M059J (cell line): ENCODE measurements around the gene TMEM116. TPM values are rescaled to one million over a fixed set of nuclear protein-coding genes. Genes with fewer than 3 reads are reported as not detected.
"Not testable (repeated sequence)": the region's sequence is repeated elsewhere in the genome, so short reads cannot be mapped to it uniquely, and the experiment has no call there.

Source experiments
- DNase-seq: peaks from one replicate; pipeline ENCODE4 v3.0.0-alpha.2; 2012; ENCODE audit warnings: low read depth
- total RNA-seq: library from RNA; depleted of rRNA; stranded (reverse); fragments of >200 nt; shearing (Covaris generic); gene quantifications from 2 replicates; pipeline ENCODE4 v1.2.3, GENCODE V29; 2014

Gene TMEM116
- total RNA-seq, 1 experiment from 2014 or later = 6.9 TPM

GRCh38 chr12:112009596-112009995 is 3.4 kb downstream of the TMEM116 start:
- not testable (repeated sequence) for DNase-seq

- no peak for DNase-seq
Observed at GRCh38 chr12:112008918-112009317, 4.0 kb downstream of the TMEM116 start.

GRCh38 chr12:112007945-112008344 is 5.0 kb downstream of the TMEM116 start:
- no peak for DNase-seq

- no peak for DNase-seq
Observed at GRCh38 chr12:112005419-112006395, 7.3 kb downstream of the TMEM116 start.

- DNase-seq = no peak
Observed at GRCh38 chr12:112004041-112004440, 8.9 kb downstream of the TMEM116 start.

- DNase-seq = peak; percentile 29
Observed at GRCh38 chr12:112001576-112001975, 11.4 kb downstream of the TMEM116 start.

- no peak for DNase-seq
Observed at GRCh38 chr12:112000820-112001219, 12.1 kb downstream of the TMEM116 start.

- DNase-seq = not testable (repeated sequence)
Observed at GRCh38 chr12:111999129-111999528, 13.8 kb downstream of the TMEM116 start.

- no peak for DNase-seq
Observed at GRCh38 chr12:111998015-111998414, 14.9 kb downstream of the TMEM116 start.

GRCh38 chr12:111997300-111997699 is 15.7 kb downstream of the TMEM116 start:
- DNase-seq = no peak

- DNase-seq = no peak
Observed at GRCh38 chr12:111995782-111996480, 17.0 kb downstream of the TMEM116 start.

GRCh38 chr12:111994211-111995111 is 18.5 kb downstream of the TMEM116 start:
- DNase-seq = not testable (repeated sequence)

- no peak for DNase-seq
Observed at GRCh38 chr12:111993292-111994150, 19.4 kb downstream of the TMEM116 start.

- no peak for DNase-seq
Observed at GRCh38 chr12:111992464-111992863, 20.5 kb downstream of the TMEM116 start.

GRCh38 chr12:111991946-111992345 is 21.0 kb downstream of the TMEM116 start:
- DNase-seq = no peak

GRCh38 chr12:111991535-111991934 is 21.4 kb downstream of the TMEM116 start:
- no peak for DNase-seq

- DNase-seq = no peak
Observed at GRCh38 chr12:111984820-111985219, 28.1 kb downstream of the TMEM116 start.

- no peak for DNase-seq
Observed at GRCh38 chr12:111981987-111982386, 31.0 kb downstream of the TMEM116 start.

GRCh38 chr12:111980598-111980997 is 32.4 kb downstream of the TMEM116 start:
- no peak for DNase-seq

GRCh38 chr12:111978545-111978944 is 34.4 kb downstream of the TMEM116 start:
- no peak for DNase-seq

GRCh38 chr12:111976860-111977259 is 36.1 kb downstream of the TMEM116 start:
- no peak for DNase-seq
